Spleen (tissue), 11 donors: ENCODE results near the gene IGF1R. TPM values are rescaled to one million over a fixed set of nuclear protein-coding genes. Genes with fewer than 3 reads are reported as not detected.

Experiments used
- DNase-seq: peaks from one replicate; pipeline ENCODE4 v3.0.0-alpha.2; 2020
- H3K27ac ChIP-seq, 8 donors: fragments of 200-600 bp; sonication (generic) in 7 of 8; 1 replicate in 4 of 8; 2 replicates in 4 of 8; pipeline versions ENCODE4 v1.5.0 to v1.8.0; 2016 to 2021; ENCODE audit warnings: inconsistent platforms in 4 of 8, mild to moderate bottlenecking in 4 of 8, moderate library complexity in 1 of 8
- H3K27me3 ChIP-seq, 7 donors: fragments of 200-600 bp; sonication (generic) in 6 of 7; replicated peaks in 1 of 7; 1 replicate in 4 of 7; 2 replicates in 3 of 7; pipeline versions ENCODE4 v1.5.0 to v1.8.0; 2016 to 2021; ENCODE audit warnings: inconsistent platforms in 3 of 7, mild to moderate bottlenecking in 1 of 7
- H3K36me3 ChIP-seq, 6 donors: fragments of 200-600 bp; sonication (generic) in 5 of 6; 1 replicate in 4 of 6; 2 replicates in 2 of 6; pipeline versions ENCODE4 v1.5.0 to v1.8.0; 2016 to 2021; ENCODE audit warnings: inconsistent platforms in 2 of 6
- H3K4me1 ChIP-seq, 6 donors: fragments of 200-600 bp; sonication (generic) in 5 of 6; 1 replicate in 3 of 6; 2 replicates in 3 of 6; pipeline versions ENCODE4 v1.5.0 to v1.8.0; 2016 to 2021; ENCODE audit warnings: inconsistent platforms in 3 of 6
- H3K4me3 ChIP-seq, 8 donors: fragments of 200-600 bp; sonication (generic) in 7 of 8; 1 replicate in 4 of 8; 2 replicates in 4 of 8; pipeline versions ENCODE4 v1.5.0 to v1.8.0; 2016 to 2021; ENCODE audit warnings: inconsistent platforms in 4 of 8, mild to moderate bottlenecking in 4 of 8, moderate library complexity in 2 of 8
- H3K9me3 ChIP-seq, 8 donors: fragments of 200-600 bp; sonication (generic) in 7 of 8; 1 replicate in 4 of 8; 2 replicates in 4 of 8; pipeline versions ENCODE4 v1.5.0 to v1.8.0; 2016 to 2021; ENCODE audit warnings: inconsistent platforms in 4 of 8
- POLR2A ChIP-seq, 3 donors: fragments of 450-650 bp; IDR thresholded peaks; one replicate each; pipeline ENCODE4 v1.5.1; 2017; ENCODE audit warnings: antibody characterized with exemption in 3 of 3, mild to moderate bottlenecking in 1 of 3
- POLR2AphosphoS5 ChIP-seq, 3 donors: sonication (generic); formaldehyde crosslinking; IDR thresholded peaks; one replicate each; pipeline ENCODE4 v1.5.1; 2017; ENCODE audit warnings: antibody characterized with exemption in 3 of 3
- WGBS, 5 donors: extraction: QIAGEN DNeasy Blood & Tissue Kit in 3 of 5; methylation state at CpG; one replicate each; pipeline versions ENCODE4 v1.1.5 to v1.1.7; 2013 to 2018; 5-methylcytosine and 5-hydroxymethylcytosine counted together
- intact Hi-C: fragments of 100-400 bp; cut with DNase I; formaldehyde crosslinking; loops from one replicate; pipeline ENCODE4 v1.15.0; 2023; ENCODE audit warnings: low total_unique reads
- microRNA-seq, 3 donors: library from miRNA; unstranded; fragments of <30 nt; microRNA quantifications; one replicate each; pipeline versions ENCODE4 to v1.1.0, GENCODE V29; 2019 to 2020
- polyA plus RNA-seq, 3 donors: library from polyadenylated mRNA; stranded (reverse); fragments of 200-250 nt; gene quantifications; one replicate each; pipeline ENCODE4 v1.2.1, GENCODE V29; 2013
- small RNA-seq, 4 donors: library from RNA; depleted of rRNA; stranded (forward); fragments of <200 nt; gene quantifications; one replicate each; pipeline ENCODE3, GENCODE V24; 2016
- total RNA-seq, 7 donors: library from RNA; depleted of rRNA in 3 of 7; stranded (reverse); fragments of >200 nt in 3 of 7; fragmentation: NEBNext Ultra II Directional in 4 of 7; extraction: Animal tissue kit (Norgen Biotek cat#: 25700) in 4 of 7; gene quantifications; one replicate each; pipeline versions ENCODE4 v1.1.0 to v1.2.1, GENCODE V29; 2016 to 2021
- TF ChIP-seq, protein P1 (sequence below), 11 experiments: fragments of 200-600 bp in 7 of 11; fragments of 450-650 bp in 4 of 11; sonication (generic) in 4 of 11; IDR thresholded peaks in 8 of 11; conservative IDR thresholded peaks in 3 of 11; 1 replicate in 7 of 11; 2 replicates in 4 of 11; pipeline versions ENCODE4 v1.4.0 to v1.8.0; 2016 to 2021; ENCODE audit warnings: antibody characterized with exemption in 11 of 11, inconsistent platforms in 4 of 11, mild to moderate bottlenecking in 1 of 11
- donor health status: healthy with polysubstance abuse.
- donor health status: DM: no; HTN: no; CAD: no; lungs with moderate emphysema.
- donor health status: DM: no; HTN: no; CAD: no.
- donor health status: Bipolar disorder and iron deficiency.
- donor health status: healthy.
- donor health status: DM: no; HTN: no; CAD: no.
- donor health status: DM: yes; HTN: yes; CAD: no.

IGF1R gene
- total and polyA plus RNA-seq, 10 donors, result 1.1 to 104 (median 53.1) TPM

DNA sequence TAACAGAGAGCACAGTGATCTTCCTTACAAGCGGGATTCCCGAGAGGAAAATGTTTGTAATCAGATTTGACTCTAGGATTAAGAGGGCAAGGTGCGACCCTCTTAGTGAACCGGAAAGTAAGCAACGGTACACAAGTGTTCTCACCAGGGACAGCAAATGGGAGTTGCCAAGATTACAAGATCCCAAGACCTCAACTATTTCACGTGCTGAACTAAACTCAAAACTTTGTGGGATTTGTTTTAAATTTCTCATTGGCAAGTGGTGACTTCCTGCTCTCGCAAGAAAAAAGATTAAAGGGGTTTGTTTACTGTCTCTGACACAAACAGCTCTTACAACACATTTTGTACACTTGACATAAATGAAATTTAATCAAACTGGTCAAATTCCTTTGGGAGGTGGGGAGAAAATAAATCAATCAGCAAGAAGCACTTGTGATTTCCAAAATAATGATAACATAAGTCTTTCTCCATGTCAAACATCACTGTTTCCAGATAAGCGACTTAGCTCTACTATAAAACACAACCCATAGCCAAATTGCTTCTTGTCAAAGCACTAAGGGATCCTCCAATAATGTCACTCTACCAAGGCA, 361.5 kb downstream of the IGF1R start:
- Histone ChIP-seq H3K27me3 (peaks cover 0 to 28% (median 6%) of the 10 kb centered on the region in 7 donors), H3K4me3 (no peak overlapping the region), H3K9me3 (no peaks in the 10 kb centered on the region), H3K27ac (no peak overlapping the region), H3K4me1 (peaks cover 0 to 8% (median 1%) of the 10 kb centered on the region in 6 donors), H3K36me3 (no peaks in the 10 kb centered on the region)
- DNase-seq, result no peak
- TF ChIP-seq POLR2A (IDR thresholded peaks at IDR 0.05) (no peak), POLR2AphosphoS5 (IDR thresholded peaks at IDR 0.05) (no peak)
- TF ChIP-seq, protein P1, sequence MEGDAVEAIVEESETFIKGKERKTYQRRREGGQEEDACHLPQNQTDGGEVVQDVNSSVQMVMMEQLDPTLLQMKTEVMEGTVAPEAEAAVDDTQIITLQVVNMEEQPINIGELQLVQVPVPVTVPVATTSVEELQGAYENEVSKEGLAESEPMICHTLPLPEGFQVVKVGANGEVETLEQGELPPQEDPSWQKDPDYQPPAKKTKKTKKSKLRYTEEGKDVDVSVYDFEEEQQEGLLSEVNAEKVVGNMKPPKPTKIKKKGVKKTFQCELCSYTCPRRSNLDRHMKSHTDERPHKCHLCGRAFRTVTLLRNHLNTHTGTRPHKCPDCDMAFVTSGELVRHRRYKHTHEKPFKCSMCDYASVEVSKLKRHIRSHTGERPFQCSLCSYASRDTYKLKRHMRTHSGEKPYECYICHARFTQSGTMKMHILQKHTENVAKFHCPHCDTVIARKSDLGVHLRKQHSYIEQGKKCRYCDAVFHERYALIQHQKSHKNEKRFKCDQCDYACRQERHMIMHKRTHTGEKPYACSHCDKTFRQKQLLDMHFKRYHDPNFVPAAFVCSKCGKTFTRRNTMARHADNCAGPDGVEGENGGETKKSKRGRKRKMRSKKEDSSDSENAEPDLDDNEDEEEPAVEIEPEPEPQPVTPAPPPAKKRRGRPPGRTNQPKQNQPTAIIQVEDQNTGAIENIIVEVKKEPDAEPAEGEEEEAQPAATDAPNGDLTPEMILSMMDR (IDR thresholded peaks at IDR 0.05 in 8 of 11, conservative IDR thresholded peaks at IDR 0.05 in 3 of 11), result no peak
- 49 to 66% (median 56%) methylated on average over 8 of the region's 8 CpGs for WGBS, 5 donors
- intact Hi-C loops, result no loop called here

DNA sequence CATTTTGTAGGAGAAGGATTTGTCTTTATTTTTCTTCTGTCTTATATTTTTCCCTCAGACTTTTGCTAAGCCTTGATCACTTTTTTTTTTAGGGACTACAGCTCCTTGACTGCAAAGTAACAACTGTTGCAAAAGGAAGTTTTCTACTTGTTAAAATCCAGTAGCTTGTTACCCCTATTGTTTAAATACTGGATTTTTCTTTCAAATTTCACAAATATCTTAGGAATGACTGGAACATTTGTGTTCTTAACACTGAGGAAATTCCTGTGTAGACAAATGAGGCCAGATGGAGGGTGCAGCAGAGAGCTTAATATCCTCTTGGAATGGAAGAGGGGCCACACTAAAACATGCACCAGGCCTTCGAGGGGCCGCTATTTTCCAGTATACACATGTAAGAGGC, 362.4 kb downstream of the IGF1R start:
- Histone ChIP-seq H3K27ac (no peak overlapping the region), H3K36me3 (no peaks in the 10 kb centered on the region), H3K4me3 (no peak overlapping the region), H3K9me3 (no peaks in the 10 kb centered on the region), H3K27me3 (peaks cover 0 to 32% (median 16%) of the 10 kb centered on the region in 7 donors), H3K4me1 (peaks cover 4 to 17% (median 11%) of the 10 kb centered on the region in 6 donors)
- DNase-seq, result no peak
- TF ChIP-seq POLR2A (IDR thresholded peaks at IDR 0.05), result no peak
- no peak for TF ChIP-seq POLR2AphosphoS5 (IDR thresholded peaks at IDR 0.05)
- TF ChIP-seq, protein P1 (IDR thresholded peaks at IDR 0.05 in 8 of 11, conservative IDR thresholded peaks at IDR 0.05 in 3 of 11), result no peak
- WGBS, 5 donors, result 75 to 89% (median 81%) methylated on average over 2 of the region's 2 CpGs
- intact Hi-C loops, result no loop called here

Small RNAs within 50 kb of the gene (microRNA-seq; reads per million reads assigned to microRNA genes)
- gene MIR4714, result 0.28 to 0.72 (median 0.70) reads per million in 3 donors

Small RNAs within 50 kb of the gene (small RNA-seq; reads per million reads assigned to genes)
- gene MIR4714, result 0 reads per million in 4 donors
